Pancreas (tissue), 10 donors: ENCODE measurements around the gene C10orf71. TPM values are rescaled to one million over a fixed set of nuclear protein-coding genes. Genes with fewer than 3 reads are reported as not detected.

Experiments
- ATAC-seq, 4 donors: fragments of 200-7000 bp; cut with Tn5 transposase; one replicate each; pipeline versions ENCODE4 v1.8.0 to v1.9.1; 2020; ENCODE audit warnings: mild to moderate bottlenecking in 4 of 4, moderate library complexity in 4 of 4
- DNase-seq, 6 donors: peaks; one replicate each; pipeline ENCODE4 v3.0.0-alpha.2; 2020
- FAIRE-seq: peaks from 2 replicates; lab custom pipeline; 2012; peaks lifted over from hg19 to GRCh38; lab: Jason Lieb, UNC
- H3K27ac ChIP-seq, 4 donors: fragments of 200-600 bp; sonication (generic); 1 replicate in 3 of 4; 2 replicates in 1 of 4; pipeline versions ENCODE4 v1.5.0 to v1.8.0; 2020
- H3K27me3 ChIP-seq, 4 donors: fragments of 200-600 bp; one replicate each; pipeline ENCODE4 v1.8.0; 2021
- H3K36me3 ChIP-seq, 3 donors: fragments of 200-600 bp; sonication (generic) in 1 of 3; one replicate each; pipeline versions ENCODE4 v1.5.0 to v1.8.0; 2020 to 2021
- H3K4me1 ChIP-seq, 3 donors: fragments of 200-600 bp; one replicate each; pipeline ENCODE4 v1.8.0; 2021
- H3K4me3 ChIP-seq, 4 donors: fragments of 200-600 bp; sonication (generic) in 2 of 4; one replicate each; pipeline versions ENCODE4 v1.5.0 to v1.8.0; 2020 to 2021
- H3K9me3 ChIP-seq, 4 donors: fragments of 200-600 bp; one replicate each; pipeline ENCODE4 v1.8.0; 2021
- WGBS, 2 donors: extraction: QIAGEN DNeasy Blood & Tissue Kit; methylation state at CpG; one replicate each; pipeline ENCODE4 v1.1.7; 2013; 5-methylcytosine and 5-hydroxymethylcytosine counted together
- intact Hi-C, 3 donors: fragments of 100-400 bp; cut with DNase I; formaldehyde crosslinking; loops; one replicate each; pipeline versions ENCODE4 v1.11.1 to v1.14.2; 2022
- polyA plus RNA-seq, 2 donors: library from polyadenylated mRNA; stranded (reverse); fragments of 200-250 nt; gene quantifications; one replicate each; pipeline ENCODE4 v1.2.3, GENCODE V29; 2013
- total RNA-seq, 6 donors: library from RNA; stranded (reverse); fragmentation: NEBNext Ultra II Directional in 4 of 6; extraction: Animal tissue kit (Norgen Biotek cat#: 25700) in 4 of 6; gene quantifications; one replicate each; pipeline versions ENCODE4 v1.2.1 to v1.2.4, GENCODE V29; 2021 to 2023
- TF ChIP-seq, protein P1 (sequence below), 4 donors: fragments of 200-600 bp; sonication (generic) in 3 of 4; IDR thresholded peaks; one replicate each; pipeline versions ENCODE4 v1.5.0 to v1.8.0; 2021; ENCODE audit warnings: antibody characterized with exemption in 4 of 4
- donor health status: healthy with polysubstance abuse.
- donor health status: DM: no; HTN: no; CAD: no; lungs with moderate emphysema.
- donor health status: DM: no; HTN: no; CAD: no.
- donor health status: control.
- donor health status: control.
- donor health status: Bipolar disorder and iron deficiency.
- donor health status: DM: yes; HTN: yes; CAD: no.
- donor health status: DM: no; HTN: no; CAD: no.
- donor health status: DM: no; HTN: no; CAD: no.
- donor health status: DM: yes; HTN: yes; CAD: no.

Gene C10orf71
- total and polyA plus RNA-seq, 8 donors = 0.07 to 2.6 (median 0.50) TPM

DNA sequence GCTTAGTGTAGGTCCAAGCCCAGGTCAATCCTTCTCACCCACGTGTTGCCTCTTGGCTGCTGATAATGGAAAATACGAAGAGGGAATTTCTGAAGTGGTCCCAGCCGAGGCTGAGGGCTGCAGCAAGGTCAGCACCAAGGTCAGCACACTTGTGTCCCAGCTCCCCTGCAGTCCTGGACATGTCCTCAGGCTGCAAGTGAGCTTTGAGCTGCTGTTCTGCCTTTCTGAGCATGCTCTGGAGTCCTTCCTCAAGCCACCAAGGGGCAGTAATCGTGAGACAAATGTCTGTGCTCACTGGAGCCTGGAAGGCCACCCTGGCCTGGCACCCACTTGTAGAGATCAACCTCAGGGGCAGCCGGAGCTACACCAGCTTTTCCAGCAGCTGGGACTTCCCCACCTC, 68.6 kb downstream of the C10orf71 start:
- DNase-seq = no peak

DNA sequence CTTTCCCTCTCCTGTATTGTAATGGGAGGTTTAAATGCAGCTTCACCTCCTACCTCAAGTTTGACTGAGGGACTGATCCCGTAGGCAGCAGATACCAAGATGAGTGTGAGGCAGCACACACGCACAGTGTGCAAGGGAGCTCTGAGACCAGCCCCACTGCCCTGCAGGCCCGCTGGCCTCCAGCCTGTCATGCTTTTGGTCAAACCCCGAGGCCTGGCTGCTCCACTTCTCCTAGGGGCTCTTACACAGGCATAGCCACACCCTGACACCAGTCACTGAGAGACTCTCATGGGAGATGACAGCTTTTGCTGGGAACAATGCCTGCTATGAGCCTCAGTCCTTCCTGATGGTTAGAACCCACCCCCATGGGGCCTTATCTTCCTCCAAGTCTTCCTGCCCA, 69.3 kb downstream of the C10orf71 start:
- Histone ChIP-seq H3K36me3 (no peaks in the 10 kb centered on the region), H3K9me3 (no peaks in the 10 kb centered on the region), H3K27me3 (no peaks in the 10 kb centered on the region), H3K4me1 (no peaks in the 10 kb centered on the region), H3K4me3 (no peak overlapping the region), H3K27ac (no peak overlapping the region)
- DNase-seq (no peak), ATAC-seq (no peak), FAIRE-seq (no peak)
- intact Hi-C loops = no loop called here
- TF ChIP-seq, protein P1, sequence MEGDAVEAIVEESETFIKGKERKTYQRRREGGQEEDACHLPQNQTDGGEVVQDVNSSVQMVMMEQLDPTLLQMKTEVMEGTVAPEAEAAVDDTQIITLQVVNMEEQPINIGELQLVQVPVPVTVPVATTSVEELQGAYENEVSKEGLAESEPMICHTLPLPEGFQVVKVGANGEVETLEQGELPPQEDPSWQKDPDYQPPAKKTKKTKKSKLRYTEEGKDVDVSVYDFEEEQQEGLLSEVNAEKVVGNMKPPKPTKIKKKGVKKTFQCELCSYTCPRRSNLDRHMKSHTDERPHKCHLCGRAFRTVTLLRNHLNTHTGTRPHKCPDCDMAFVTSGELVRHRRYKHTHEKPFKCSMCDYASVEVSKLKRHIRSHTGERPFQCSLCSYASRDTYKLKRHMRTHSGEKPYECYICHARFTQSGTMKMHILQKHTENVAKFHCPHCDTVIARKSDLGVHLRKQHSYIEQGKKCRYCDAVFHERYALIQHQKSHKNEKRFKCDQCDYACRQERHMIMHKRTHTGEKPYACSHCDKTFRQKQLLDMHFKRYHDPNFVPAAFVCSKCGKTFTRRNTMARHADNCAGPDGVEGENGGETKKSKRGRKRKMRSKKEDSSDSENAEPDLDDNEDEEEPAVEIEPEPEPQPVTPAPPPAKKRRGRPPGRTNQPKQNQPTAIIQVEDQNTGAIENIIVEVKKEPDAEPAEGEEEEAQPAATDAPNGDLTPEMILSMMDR (IDR thresholded peaks at IDR 0.05) = no peak
- WGBS, 2 donors = 73 to 87% methylated on average over 4 of the region's 4 CpGs

More for the DNA sequence above, 68.6 kb downstream of the C10orf71 start:
- Histone ChIP-seq H3K4me1 (no peaks in the 10 kb centered on the region), H3K27ac (no peak overlapping the region), H3K27me3 (no peaks in the 10 kb centered on the region), H3K4me3 (no peak overlapping the region), H3K9me3 (no peaks in the 10 kb centered on the region), H3K36me3 (no peaks in the 10 kb centered on the region)
- intact Hi-C loops = no loop called here
- TF ChIP-seq, protein P1 (IDR thresholded peaks at IDR 0.05) = no peak
- 28 to 30% methylated on average over 5 of the region's 5 CpGs for WGBS, 2 donors
- FAIRE-seq (no peak), ATAC-seq (no peak)

DNA sequence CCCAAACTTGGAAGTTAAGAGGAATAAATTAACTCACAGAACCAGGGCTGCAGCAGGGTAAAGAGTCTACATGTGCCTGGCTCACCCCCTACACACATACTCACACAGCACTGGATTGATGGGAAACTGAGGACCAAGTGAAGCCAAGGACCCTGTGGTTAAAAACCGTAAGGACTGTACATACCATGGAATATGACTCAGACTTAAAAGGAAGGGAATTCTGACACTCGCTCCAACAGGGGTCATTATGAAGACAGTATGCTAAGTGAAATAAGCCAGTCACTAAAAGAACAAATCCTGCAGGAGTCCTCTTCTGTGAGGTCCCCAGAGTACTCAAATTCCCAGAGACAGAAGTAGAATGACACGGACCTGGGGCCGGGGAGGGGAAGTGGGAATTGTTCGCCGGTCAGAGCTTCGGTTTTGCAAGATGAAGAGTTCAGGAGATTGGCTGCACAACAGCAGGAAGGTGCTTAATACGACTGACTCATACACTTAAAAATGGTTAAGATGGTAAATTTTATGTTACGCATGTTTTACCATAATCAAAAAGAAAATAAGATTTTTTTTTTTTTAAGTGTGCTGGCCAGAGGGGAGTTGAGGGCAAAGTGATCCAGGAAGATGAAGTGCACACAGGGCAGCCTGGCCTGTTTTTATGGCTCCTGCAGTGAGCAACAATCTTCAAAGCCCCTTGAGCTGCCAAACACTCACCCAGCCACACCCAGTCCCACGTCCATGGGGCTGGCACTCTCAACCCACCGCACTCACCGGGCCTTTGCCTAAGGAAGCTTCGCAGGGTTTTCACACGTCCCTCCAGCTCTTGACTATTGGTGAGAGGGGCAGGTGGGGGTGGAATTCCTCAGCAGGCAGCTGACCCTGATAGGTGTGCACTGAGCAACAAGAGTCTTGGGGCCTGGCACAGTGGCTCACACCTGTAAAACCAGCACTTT, 70.5 kb downstream of the C10orf71 start:
- TF ChIP-seq, protein P1 (IDR thresholded peaks at IDR 0.05) = no peak
- ATAC-seq (no peak), DNase-seq (no peak), FAIRE-seq (no peak)
- Histone ChIP-seq H3K27ac (no peak overlapping the region), H3K4me1 (no peaks in the 10 kb centered on the region), H3K4me3 (no peak overlapping the region), H3K36me3 (no peaks in the 10 kb centered on the region), H3K27me3 (no peaks in the 10 kb centered on the region), H3K9me3 (no peaks in the 10 kb centered on the region)
- WGBS, 2 donors = 68 to 69% methylated on average over 14 of the region's 14 CpGs
- intact Hi-C loops = no loop called here

DNA sequence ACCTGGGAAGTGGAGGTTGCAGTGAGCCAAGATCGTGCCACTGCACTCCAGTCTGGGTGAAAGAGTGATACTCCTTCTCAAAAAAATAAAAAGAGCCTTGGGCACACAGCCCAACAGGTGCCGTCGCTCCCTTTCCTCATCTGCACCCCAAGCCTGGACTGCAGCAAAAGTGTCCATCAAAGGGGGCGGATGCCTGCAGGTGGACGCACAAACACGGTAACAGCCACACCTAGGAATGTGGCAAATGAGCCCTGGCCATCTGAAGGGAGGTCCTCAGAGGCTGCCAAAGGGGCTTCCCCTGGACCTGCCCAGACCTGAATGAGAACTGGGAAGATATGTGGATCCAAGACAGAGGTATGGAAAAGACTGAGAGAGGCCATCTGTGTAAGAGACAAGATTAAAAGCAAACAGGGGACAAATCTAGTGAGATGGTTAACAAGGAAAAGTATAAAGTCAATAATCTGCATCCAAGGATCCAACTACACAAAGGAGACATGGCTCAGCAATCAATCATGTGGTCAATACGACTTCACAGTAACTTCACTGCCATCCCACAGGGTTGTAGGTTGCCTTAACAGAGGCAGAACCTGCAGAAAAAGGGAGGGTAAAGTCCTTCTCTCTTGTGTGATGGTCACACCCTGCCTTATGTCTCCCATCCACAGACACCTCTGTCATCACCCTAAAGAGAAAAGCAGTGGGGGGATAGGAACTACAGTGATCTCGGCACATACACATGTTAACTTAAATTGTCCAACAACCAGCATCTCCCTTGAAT, 71.5 kb downstream of the C10orf71 start:
- 56 to 61% methylated on average over 8 of the region's 8 CpGs for WGBS, 2 donors
- intact Hi-C loops = no loop called here
- Histone ChIP-seq H3K27ac (no peak overlapping the region), H3K27me3 (no peaks in the 10 kb centered on the region), H3K4me3 (no peak overlapping the region), H3K4me1 (no peaks in the 10 kb centered on the region), H3K36me3 (no peaks in the 10 kb centered on the region), H3K9me3 (no peaks in the 10 kb centered on the region)
- FAIRE-seq = no peak
- no peak for ATAC-seq
- no peak for DNase-seq
- TF ChIP-seq, protein P1 (IDR thresholded peaks at IDR 0.05) = no peak
